Measurements from ENCODE around the gene RNF123. TPM values are rescaled to one million over a fixed set of nuclear protein-coding genes. Genes with fewer than 3 reads are reported as not detected.

Gene RNF123
- total and polyA plus RNA-seq, 2 experiments from 2014 or later, result 14.6 to 32.5 TPM

- TF ChIP-seq ZNF462 (CRISPR knock-in tag; IDR thresholded peaks at IDR 0.05), result no peak
- no peak for TF ChIP-seq ZNF114 (CRISPR knock-in tag; IDR thresholded peaks at IDR 0.05)
- no peak for TF ChIP-seq CTCF (conservative IDR thresholded peaks at IDR 0.05; ENCODE audit: low read depth in 2 of 2)
- TF ChIP-seq EZH2 (IDR thresholded peaks at IDR 0.05; ENCODE audit: low read depth, unreplicated experiment), result no peak
- no peak for TF ChIP-seq ETS1 (IDR thresholded peaks at IDR 0.05)
Measured at GRCh38 chr3:49704629-49705028, 15.3 kb downstream of the RNF123 start (continued).

- Histone ChIP-seq H4K20me1 (replicated peaks; ENCODE audit: insufficient read depth) (peaks cover 10% of the 10 kb centered on the region), H3K4me3 (no peak overlapping the region), H3K79me2 (replicated peaks; ENCODE audit: insufficient read depth) (no peaks in the 10 kb centered on the region), H2AFZ (no peak overlapping the region), H3K27me3 (ENCODE audit: insufficient read depth) (no peaks in the 10 kb centered on the region), H3K36me3 (ENCODE audit: insufficient read depth) (no peaks in the 10 kb centered on the region), H3K9me2 (ENCODE audit: insufficient read depth) (no peaks in the 10 kb centered on the region), H3K4me1 (ENCODE audit: insufficient read depth) (no peaks in the 10 kb centered on the region), H3K27ac (ENCODE audit: low read depth) (no peak overlapping the region), H3F3A (replicated peaks; ENCODE audit: low read depth) (no peaks in the 10 kb centered on the region; the same call in 1 of the 2 replicates), H3K4me2 (no peak overlapping the region)
- Mint-ChIP-seq H3K4me1 (peaks cover 18% of the 10 kb centered on the region), H3K27me3 (ENCODE audit: insufficient read depth, low read depth, poor library complexity) (peaks cover 24% of the 10 kb centered on the region), H3K36me3 (ENCODE audit: low read depth) (peaks cover 15% of the 10 kb centered on the region), H3K9me3 (no peaks in the 10 kb centered on the region), H3K27ac (no peak overlapping the region), H3K4me3 (no peak overlapping the region)
- ATAC-seq, result no peak
- DNase-seq (ENCODE audit: low spot score), result no peak
- TF ChIP-seq CTCF (conservative IDR thresholded peaks at IDR 0.05; ENCODE audit: low read depth in 2 of 2) (no peak), EZH2 (IDR thresholded peaks at IDR 0.05; ENCODE audit: low read depth, unreplicated experiment) (no peak), NANOG (IDR thresholded peaks at IDR 0.05; ENCODE audit: borderline replicate concordance) (no peak), STAT1 (IDR thresholded peaks at IDR 0.05; ENCODE audit: unreplicated experiment) (no peak), JUNB (IDR thresholded peaks at IDR 0.05; ENCODE audit: unreplicated experiment) (no peak), EZH2phosphoT487 (IDR thresholded peaks at IDR 0.05; ENCODE audit: unreplicated experiment) (no peak), POLR2AphosphoS5 (IDR thresholded peaks at IDR 0.05; ENCODE audit: low read depth) (no peak), CREB1 (CRISPR knock-in tag; IDR thresholded peaks at IDR 0.05; ENCODE audit: low read depth) (no peak), ZNF331 (CRISPR knock-in tag; IDR thresholded peaks at IDR 0.05; ENCODE audit: low read depth) (no peak), ETS1 (IDR thresholded peaks at IDR 0.05) (no peak), ZNF114 (CRISPR knock-in tag; IDR thresholded peaks at IDR 0.05) (no peak)
Measured at GRCh38 chr3:49705390-49705960, 16.1 kb downstream of the RNF123 start.

All from GM23338 (cell line).